ENCODE measurements around the gene COA5. TPM values are rescaled to one million over a fixed set of nuclear protein-coding genes. Genes with fewer than 3 reads are reported as not detected.

Gene COA5
- total RNA-seq, 3 donors from 2014 or later: 27.7 to 35.2 (median 28.0) TPM

DNA sequence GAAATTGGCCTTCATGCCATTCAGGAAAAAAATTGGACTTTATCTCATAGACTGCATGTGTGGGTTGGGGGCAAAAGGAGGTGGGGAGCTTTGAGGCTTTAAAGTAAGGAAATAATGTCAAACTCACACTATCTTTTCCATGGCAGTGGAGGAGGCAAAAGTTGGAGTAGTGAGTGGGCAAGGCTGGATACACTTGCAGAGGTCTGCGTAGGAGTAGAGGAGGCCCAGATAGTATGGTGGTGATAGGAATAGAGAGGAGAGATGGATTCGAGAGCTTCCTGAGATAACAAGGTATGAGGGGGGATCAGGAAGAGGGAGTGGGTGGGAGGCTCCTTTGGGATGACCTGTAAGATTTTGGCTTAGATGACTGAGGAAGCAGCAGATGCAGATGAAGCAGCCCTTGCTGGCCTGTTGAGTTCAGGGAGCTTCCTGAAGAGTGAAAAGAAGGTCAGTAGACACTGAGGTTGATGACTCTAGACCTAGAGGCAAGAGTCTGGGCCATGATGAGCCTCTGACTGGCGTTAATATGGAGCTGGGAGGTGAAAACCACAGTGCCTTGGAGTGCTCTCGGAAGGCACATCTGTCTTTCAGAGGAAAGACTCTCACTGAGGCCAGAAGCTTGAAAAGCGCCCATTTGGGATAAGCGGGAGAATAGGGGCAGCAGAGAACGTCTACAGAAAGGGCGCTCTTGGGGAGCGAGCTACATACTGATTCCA is 5.9 kb upstream of the COA5 start:
- no peak for ATAC-seq
- no peak for TF ChIP-seq CTCF (IDR thresholded peaks at IDR 0.05)
- DNase-seq: no peak
- intact Hi-C loops (cut with DNase I, micrococcal nuclease): no loop called here
- peaks cover 18% of the 10 kb centered on the region for H3K4me1 ChIP-seq (ENCODE audit: low read depth)
- H3K4me3 ChIP-seq: no peak overlapping the region
- H3K9me3 ChIP-seq: no peaks in the 10 kb centered on the region
- no peaks in the 10 kb centered on the region for H3K36me3 ChIP-seq (ENCODE audit: low read depth)

GRCh38 chr2:98608962-98609604 is 771 bp upstream of the COA5 start:
- DNase-seq (peak in 2 of 3 donors; percentile 56 to 59), ATAC-seq (peak; percentile 56)
- Histone ChIP-seq H3K4me1 (ENCODE audit: low read depth) (peaks cover 25% of the 10 kb centered on the region), H3K36me3 (ENCODE audit: low read depth) (no peaks in the 10 kb centered on the region), H3K4me3 (peak overlapping the region; percentile 92), H3K9me3 (no peaks in the 10 kb centered on the region)
- intact Hi-C loops (cut with DNase I, micrococcal nuclease): no loop called here
- no peak for TF ChIP-seq CTCF (IDR thresholded peaks at IDR 0.05)

DNA sequence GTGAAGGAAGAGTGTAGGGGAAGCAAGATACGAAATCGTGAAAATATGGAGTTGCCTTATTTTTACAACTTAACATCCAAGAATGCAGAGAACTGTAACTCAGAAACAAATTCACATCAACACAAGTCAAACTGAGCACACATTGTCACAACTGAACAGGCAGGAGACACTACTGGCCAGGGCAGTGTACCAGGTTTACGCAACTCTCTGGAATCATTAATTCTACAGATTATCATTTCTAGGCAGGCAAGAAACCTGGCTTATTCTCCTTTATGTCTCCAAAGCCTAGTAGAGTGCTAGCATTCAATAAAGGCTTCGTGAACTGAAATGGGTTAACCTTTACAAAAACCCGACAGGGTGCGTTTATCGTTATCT is 584 bp downstream of the COA5 start:
- no peaks in the 10 kb centered on the region for H3K9me3 ChIP-seq
- intact Hi-C loops (cut with DNase I, micrococcal nuclease): no loop called here
- H3K36me3 ChIP-seq (ENCODE audit: low read depth): no peaks in the 10 kb centered on the region
- TF ChIP-seq CTCF (IDR thresholded peaks at IDR 0.05): no peak
- DNase-seq (no peak), ATAC-seq (peak; percentile 26)
- H3K4me1 ChIP-seq (ENCODE audit: low read depth): peaks cover 25% of the 10 kb centered on the region
- H3K4me3 ChIP-seq: peak overlapping the region; percentile 92

DNA sequence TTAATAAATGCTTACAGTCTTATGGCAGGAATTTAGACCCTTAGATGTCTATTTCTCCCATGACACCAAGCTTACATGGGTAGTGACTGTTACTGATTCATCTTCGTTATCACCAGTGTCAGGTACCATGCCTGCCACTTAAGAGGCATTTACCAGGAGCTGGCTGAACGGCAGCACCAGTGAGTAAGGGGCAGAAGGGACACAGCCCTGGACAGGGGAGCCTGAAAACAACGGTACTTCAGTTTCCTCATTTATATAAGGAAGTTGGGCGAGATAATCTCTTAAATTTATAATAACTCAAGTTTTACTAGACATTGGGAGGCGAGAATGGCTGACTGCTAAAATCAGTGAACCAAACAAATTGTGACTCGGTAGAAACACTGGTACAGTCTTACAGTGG is 1.2 kb downstream of the COA5 start:
- no peak for ATAC-seq
- H3K36me3 ChIP-seq (ENCODE audit: low read depth): no peaks in the 10 kb centered on the region
- no peak for TF ChIP-seq CTCF (IDR thresholded peaks at IDR 0.05)
- H3K4me3 ChIP-seq: no peak overlapping the region
- no peaks in the 10 kb centered on the region for H3K9me3 ChIP-seq
- H3K4me1 ChIP-seq (ENCODE audit: low read depth): peaks cover 25% of the 10 kb centered on the region
- intact Hi-C loops (cut with DNase I, micrococcal nuclease): no loop called here
- no peak for DNase-seq

GRCh38 chr2:98606431-98606830 is 1.9 kb downstream of the COA5 start:
- TF ChIP-seq CTCF (IDR thresholded peaks at IDR 0.05): no peak
- intact Hi-C loops (cut with DNase I, micrococcal nuclease): no loop called here
- Histone ChIP-seq H3K9me3 (no peaks in the 10 kb centered on the region), H3K36me3 (ENCODE audit: low read depth) (no peaks in the 10 kb centered on the region), H3K4me1 (ENCODE audit: low read depth) (peaks cover 25% of the 10 kb centered on the region), H3K4me3 (no peak overlapping the region)
- ATAC-seq: no peak
- DNase-seq: no peak

Data from mucosa of descending colon (tissue), 3 donors.